Naive thymus-derived CD4-positive, alpha-beta T cell (primary cell): ENCODE data around the gene ZNF622. TPM values are rescaled to one million over a fixed set of nuclear protein-coding genes. Genes with fewer than 3 reads are reported as not detected.

Source experiments
- ATAC-seq: fragments of 150-1000 bp; cut with Tn5 transposase; 2 replicates; pipeline ENCODE4 v1.10.0; 2021; ENCODE audit warnings: mild to moderate bottlenecking, moderate library complexity
- CTCF ChIA-PET: fragments of 350-600 bp; sonication (Branson Sonifier 250); formaldehyde crosslinking; loops from one replicate; lab custom pipeline; 2021; ENCODE audit warnings: antibody characterized with exemption; lab: Charles Lee
- POLR2A ChIA-PET: fragments of 350-600 bp; sonication (Branson Sonifier 250); formaldehyde crosslinking; loops from one replicate; lab custom pipeline; 2021; ENCODE audit warnings: antibody characterized with exemption, inconsistent platforms; lab: Charles Lee
- DNase-seq, 9 donors: peaks; one replicate each; pipeline versions ENCODE4 v3.0.0 to v3.0.0-alpha.2; 2020 to 2022; ENCODE audit warnings: mixed read lengths in 1 of 9
- H3K27ac ChIP-seq: one replicate; pipeline ENCODE4 v1.7.0; 2013; ENCODE audit warnings: mild to moderate bottlenecking, low read depth, low read length, moderate library complexity
- H3K27me3 ChIP-seq, 2 donors: one replicate each; pipeline ENCODE4 v1.7.0; 2013; ENCODE audit warnings: low read length in 2 of 2, mild to moderate bottlenecking in 2 of 2, moderate library complexity in 2 of 2; ENCODE audit not compliant: control insufficient read depth in 2 of 2, insufficient read depth in 2 of 2
- H3K36me3 ChIP-seq, 3 experiments: 1 replicate in 2 of 3; 2 replicates in 1 of 3; pipeline ENCODE4 v1.7.0; 2013; ENCODE audit warnings: low read length in 3 of 3, mild to moderate bottlenecking in 3 of 3, moderate library complexity in 1 of 3; ENCODE audit not compliant: insufficient read depth in 3 of 3, control insufficient read depth in 2 of 3
- H3K4me1 ChIP-seq, 2 donors: one replicate each; pipeline ENCODE4 v1.7.0; 2013; ENCODE audit warnings: low read length in 2 of 2, mild to moderate bottlenecking in 2 of 2, moderate library complexity in 1 of 2; ENCODE audit not compliant: control insufficient read depth in 2 of 2, insufficient read depth in 2 of 2
- H3K4me3 ChIP-seq: 2 replicates; pipeline ENCODE4 v1.7.0; 2013; ENCODE audit warnings: mild to moderate bottlenecking, low read length
- H3K9me3 ChIP-seq, 3 experiments: 1 replicate in 2 of 3; 2 replicates in 1 of 3; pipeline ENCODE4 v1.7.0; 2013; ENCODE audit warnings: low read length in 3 of 3; ENCODE audit not compliant: control insufficient read depth in 2 of 3
- H3K27ac Mint-ChIP-seq, 9 donors: one replicate each; pipeline ENCODE4 v1.8.0; 2020 to 2022; ENCODE audit warnings: mixed read lengths in 9 of 9, mild to moderate bottlenecking in 8 of 9, moderate library complexity in 5 of 9, inconsistent platforms in 2 of 9
- H3K27me3 Mint-ChIP-seq, 5 donors: one replicate each; pipeline ENCODE4 v1.8.0; 2021 to 2022; ENCODE audit warnings: mixed read lengths in 5 of 5, mild to moderate bottlenecking in 1 of 5
- H3K36me3 Mint-ChIP-seq, 5 donors: one replicate each; pipeline ENCODE4 v1.8.0; 2020 to 2022; ENCODE audit warnings: mixed read lengths in 5 of 5, mild to moderate bottlenecking in 3 of 5, inconsistent platforms in 1 of 5
- H3K4me1 Mint-ChIP-seq, 7 donors: one replicate each; pipeline ENCODE4 v1.8.0; 2020 to 2022; ENCODE audit warnings: mixed read lengths in 7 of 7, mild to moderate bottlenecking in 3 of 7, inconsistent platforms in 1 of 7
- H3K4me3 Mint-ChIP-seq, 10 donors: one replicate each; pipeline ENCODE4 v1.8.0; 2020 to 2022; ENCODE audit warnings: mild to moderate bottlenecking in 10 of 10, mixed read lengths in 10 of 10, moderate library complexity in 6 of 10, inconsistent platforms in 2 of 10
- H3K9me3 Mint-ChIP-seq, 11 donors: one replicate each; pipeline ENCODE4 v1.8.0; 2020 to 2022; ENCODE audit warnings: mixed read lengths in 11 of 11, mild to moderate bottlenecking in 4 of 11, inconsistent platforms in 1 of 11, moderate library complexity in 1 of 11
- intact Hi-C, 2 donors: fragments of 100-400 bp; cut with micrococcal nuclease; formaldehyde crosslinking; loops; one replicate each; pipeline ENCODE4 v1.15.1; 2023
- polyA plus RNA-seq, 2 donors: library from polyadenylated mRNA; unstranded; fragments of 300-500 nt; fragmentation: Illumina TruSeq; gene quantifications; one replicate each; pipeline ENCODE4 v1.2.3, GENCODE V29; 2021
- total RNA-seq, 6 experiments: library from RNA in 5 of 6; stranded (reverse) in 5 of 6; gene quantifications; 1 replicate in 5 of 6; 2 replicates in 1 of 6; pipeline ENCODE4 v1.2.3 and lab custom pipeline; 2021 to 2026

The ZNF622 gene, protein sequence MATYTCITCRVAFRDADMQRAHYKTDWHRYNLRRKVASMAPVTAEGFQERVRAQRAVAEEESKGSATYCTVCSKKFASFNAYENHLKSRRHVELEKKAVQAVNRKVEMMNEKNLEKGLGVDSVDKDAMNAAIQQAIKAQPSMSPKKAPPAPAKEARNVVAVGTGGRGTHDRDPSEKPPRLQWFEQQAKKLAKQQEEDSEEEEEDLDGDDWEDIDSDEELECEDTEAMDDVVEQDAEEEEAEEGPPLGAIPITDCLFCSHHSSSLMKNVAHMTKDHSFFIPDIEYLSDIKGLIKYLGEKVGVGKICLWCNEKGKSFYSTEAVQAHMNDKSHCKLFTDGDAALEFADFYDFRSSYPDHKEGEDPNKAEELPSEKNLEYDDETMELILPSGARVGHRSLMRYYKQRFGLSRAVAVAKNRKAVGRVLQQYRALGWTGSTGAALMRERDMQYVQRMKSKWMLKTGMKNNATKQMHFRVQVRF
- total RNA-seq (10 to 100 TPM; 31.8 to 40.7 (median 36.0) TPM), polyA plus RNA-seq (10 to 100 TPM; 59.0 to 78.7 TPM), total RNA-seq (lab: John Stamatoyannopoulos, UW) (68.2 reads per million, percentile 77 among the genes with 10 or more reads in this experiment)

DNA sequence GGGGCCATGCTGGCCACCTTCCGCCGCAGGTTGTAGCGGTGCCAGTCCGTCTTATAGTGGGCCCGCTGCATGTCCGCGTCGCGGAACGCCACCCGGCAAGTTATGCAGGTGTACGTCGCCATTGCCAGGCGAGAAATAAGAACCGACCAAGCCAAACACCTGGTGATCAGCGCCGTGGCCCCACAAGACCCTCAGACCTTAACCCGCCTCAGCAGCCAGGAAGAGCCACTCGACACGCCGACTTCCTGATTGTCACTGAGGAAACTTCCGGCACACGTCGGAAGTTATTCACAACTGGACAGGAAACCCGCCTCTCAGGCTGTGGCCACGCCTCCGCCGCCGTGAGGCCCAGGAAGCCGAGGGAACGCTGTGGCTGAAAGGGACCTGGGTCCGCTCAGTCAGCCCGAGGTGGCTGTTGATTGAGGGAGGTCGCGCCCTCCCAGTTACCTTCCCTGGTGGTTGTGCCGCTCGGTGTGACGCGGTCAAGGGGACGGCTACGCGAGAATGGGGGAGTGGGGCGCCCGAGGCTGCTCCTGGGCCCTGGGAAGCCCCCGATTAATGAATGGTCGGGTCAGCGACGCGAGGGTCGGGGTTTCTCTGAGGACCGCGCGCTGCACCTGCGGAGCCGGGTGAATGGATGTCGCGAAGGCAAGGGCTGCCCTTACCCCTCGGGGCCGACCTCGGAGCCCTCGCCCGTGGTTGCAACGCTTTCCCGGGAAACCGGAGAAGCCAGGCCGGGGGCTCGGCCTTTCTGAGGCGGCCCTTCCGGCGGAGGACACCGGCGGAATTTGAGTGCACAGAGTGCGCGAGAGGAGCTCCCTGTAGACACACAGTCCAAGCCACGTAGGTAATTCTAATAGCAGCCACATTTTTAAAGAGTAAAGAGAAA, at the start of gene ZNF622:
ZNF622 (minus strand) TSS at position 257 of the 889 bp plus-strand sequence; CDS start at position 122, 135 bp downstream.
- H3K27me3 ChIP-seq, result no peaks in the 10 kb centered on the region
- H3K4me3 ChIP-seq, result peak within 1 kb of the TSS; percentile 88
- ATAC-seq (peak; percentile 96), DNase-seq (peak; percentile 72 to 89 (median 86))
- Mint-ChIP-seq H3K36me3 (peaks cover 14 to 39% (median 24%) of the 10 kb centered on the region in 5 donors), H3K27me3 (no peaks in the 10 kb centered on the region), H3K27ac (peak within 1 kb of the TSS; percentile 94 to 99 (median 97)), H3K4me3 (peak within 1 kb of the TSS; percentile 90 to 100 (median 97)), H3K4me1 (peaks cover 61 to 98% (median 83%) of the 10 kb centered on the region in 7 donors), H3K9me3 (peaks cover 0 to 2% (median 0%) of the 10 kb centered on the region in 11 donors)
- H3K4me1 ChIP-seq, result peaks cover 45 to 55% of the 10 kb centered on the region in 2 donors
- POLR2A ChIA-PET, result interaction anchor here (1.1 to 3.3 kb wide), 4 partner anchors 10 to 164 kb away, joined by 3 to 11 read pairs (median 7); partner anchors contain the start of gene RETREG1
- peak within 1 kb of the TSS; percentile 87 for H3K27ac ChIP-seq
- CTCF ChIA-PET, result interaction anchor here (1.0 kb wide), 1 partner anchor 10 kb away, joined by 4 read pairs; no protein-coding TSS in a partner anchor
- H3K36me3 ChIP-seq, result peaks cover 12 to 41% (median 25%) of the 10 kb centered on the region in 3 experiments
- intact Hi-C loops, result loop anchor here (1.0 to 10.0 kb wide), 9 partner anchors 9 to 1884 kb away; partner anchors contain the start of genes ANKH (in 2 of the 2), MYO10 (in 1 of the 2), OTULIN (in 1 of the 2) and OTULINL (in 1 of the 2)
- no peaks in the 10 kb centered on the region for H3K9me3 ChIP-seq

GRCh38 chr5:16510098-16510497, 44.5 kb upstream of the ZNF622 start:
- intact Hi-C loops, result no loop called here
- ATAC-seq (peak; percentile 41), DNase-seq (peak in 2 of 9 donors; percentile 4 to 22)
- Mint-ChIP-seq H3K27ac (peak overlapping the region in 2 of 9 donors; percentile 38 to 43), H3K9me3 (peaks cover 0 to 6% (median 0%) of the 10 kb centered on the region in 11 donors), H3K4me3 (peak overlapping the region in 2 of 10 donors; percentile 36), H3K4me1 (peaks cover 3 to 89% (median 67%) of the 10 kb centered on the region in 7 donors), H3K36me3 (peaks cover 0 to 41% (median 19%) of the 10 kb centered on the region in 5 donors), H3K27me3 (no peaks in the 10 kb centered on the region)
- ChIA-PET CTCF (no interaction called here), POLR2A (interaction anchor here (0.5 to 0.9 kb wide), 2 partner anchors 108 to 156 kb away, joined by 3 read pairs; no protein-coding TSS in a partner anchor)
- Histone ChIP-seq H3K27ac (no peak overlapping the region), H3K9me3 (no peaks in the 10 kb centered on the region), H3K27me3 (no peaks in the 10 kb centered on the region), H3K4me3 (no peak overlapping the region), H3K36me3 (no peaks in the 10 kb centered on the region), H3K4me1 (no peaks in the 10 kb centered on the region)

- ATAC-seq (peak; percentile 34), DNase-seq (no peak)
- H3K36me3 ChIP-seq, result no peaks in the 10 kb centered on the region
- H3K4me3 ChIP-seq, result no peak overlapping the region
- no peaks in the 10 kb centered on the region for H3K27me3 Mint-ChIP-seq
- CTCF ChIA-PET, result no interaction called here
- H3K4me1 Mint-ChIP-seq, result peaks cover 7 to 91% (median 74%) of the 10 kb centered on the region in 7 donors
- POLR2A ChIA-PET, result no interaction called here
- peaks cover 6 to 53% (median 23%) of the 10 kb centered on the region in 5 donors for H3K36me3 Mint-ChIP-seq
- H3K27me3 ChIP-seq, result no peaks in the 10 kb centered on the region
- peaks cover 0 to 6% (median 0%) of the 10 kb centered on the region in 11 donors for H3K9me3 Mint-ChIP-seq
- H3K4me1 ChIP-seq, result no peaks in the 10 kb centered on the region
- intact Hi-C loops, result no loop called here
- H3K9me3 ChIP-seq, result no peaks in the 10 kb centered on the region
- no peak overlapping the region for H3K27ac ChIP-seq
- peak overlapping the region in 4 of 9 donors; percentile 39 to 58 (median 48) for H3K27ac Mint-ChIP-seq
- peak overlapping the region in 1 of 10 donors; percentile 4 for H3K4me3 Mint-ChIP-seq
Measured at GRCh38 chr5:16508730-16509531, 43.3 kb upstream of the ZNF622 start.

DNA sequence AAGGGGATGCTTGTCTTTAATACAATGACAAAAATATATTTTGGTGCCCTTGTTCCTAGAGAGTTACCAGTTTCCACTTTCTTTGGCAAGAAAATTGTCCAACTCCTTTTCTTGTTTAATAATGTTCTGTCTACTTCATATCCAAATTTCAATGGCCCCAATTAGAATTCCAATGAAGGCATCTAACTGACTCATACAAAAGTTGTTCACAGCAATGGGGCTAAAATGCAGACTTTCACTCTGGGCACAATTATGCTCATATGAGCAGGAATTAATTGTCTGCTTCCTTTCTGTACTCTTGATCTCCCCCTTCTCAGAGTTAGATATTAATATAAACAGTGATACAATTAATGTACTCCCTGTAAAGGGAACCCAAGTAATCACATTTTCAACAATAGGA, 42.1 kb upstream of the ZNF622 start:
- Histone ChIP-seq H3K4me1 (no peaks in the 10 kb centered on the region), H3K27ac (no peak overlapping the region), H3K27me3 (no peaks in the 10 kb centered on the region), H3K9me3 (no peaks in the 10 kb centered on the region), H3K4me3 (no peak overlapping the region), H3K36me3 (no peaks in the 10 kb centered on the region)
- Mint-ChIP-seq H3K4me1 (peaks cover 7 to 86% (median 66%) of the 10 kb centered on the region in 7 donors), H3K27me3 (no peaks in the 10 kb centered on the region), H3K27ac (peak overlapping the region in 1 of 9 donors; percentile 64), H3K36me3 (peaks cover 6 to 58% (median 27%) of the 10 kb centered on the region in 5 donors), H3K4me3 (no peak overlapping the region), H3K9me3 (peaks cover 0 to 6% (median 0%) of the 10 kb centered on the region in 11 donors)
- no peak for DNase-seq
- intact Hi-C loops, result no loop called here
- no peak for ATAC-seq
- POLR2A ChIA-PET, result interaction anchor here (0.8 kb wide), 1 partner anchor 12 kb away, joined by 3 read pairs; no protein-coding TSS in a partner anchor
- CTCF ChIA-PET, result interaction anchor here (0.8 kb wide), 1 partner anchor 18 kb away, joined by 3 read pairs; no protein-coding TSS in a partner anchor

- Histone ChIP-seq H3K27me3 (no peaks in the 10 kb centered on the region), H3K4me3 (no peak overlapping the region), H3K27ac (no peak overlapping the region), H3K36me3 (peaks cover 0 to under 1% (median 0%) of the 10 kb centered on the region in 3 experiments), H3K4me1 (no peaks in the 10 kb centered on the region), H3K9me3 (no peaks in the 10 kb centered on the region)
- intact Hi-C loops, result no loop called here
- Mint-ChIP-seq H3K4me1 (peaks cover 8 to 74% (median 55%) of the 10 kb centered on the region in 7 donors), H3K4me3 (no peak overlapping the region), H3K9me3 (peaks cover 0 to 8% (median 0%) of the 10 kb centered on the region in 11 donors), H3K36me3 (peaks cover 8 to 50% (median 27%) of the 10 kb centered on the region in 5 donors), H3K27ac (peak overlapping the region in 1 of 9 donors; percentile 36), H3K27me3 (no peaks in the 10 kb centered on the region)
- POLR2A ChIA-PET, result no interaction called here
- no peak for DNase-seq
- CTCF ChIA-PET, result interaction anchor here (0.6 to 0.8 kb wide), 2 partner anchors 39 to 160 kb away, joined by 3 read pairs; no protein-coding TSS in a partner anchor
- no peak for ATAC-seq
Measured at GRCh38 chr5:16505904-16506303, 40.3 kb upstream of the ZNF622 start.
